ENCODE measurements around the gene RPL27A.

The RPL27A gene

DNA sequence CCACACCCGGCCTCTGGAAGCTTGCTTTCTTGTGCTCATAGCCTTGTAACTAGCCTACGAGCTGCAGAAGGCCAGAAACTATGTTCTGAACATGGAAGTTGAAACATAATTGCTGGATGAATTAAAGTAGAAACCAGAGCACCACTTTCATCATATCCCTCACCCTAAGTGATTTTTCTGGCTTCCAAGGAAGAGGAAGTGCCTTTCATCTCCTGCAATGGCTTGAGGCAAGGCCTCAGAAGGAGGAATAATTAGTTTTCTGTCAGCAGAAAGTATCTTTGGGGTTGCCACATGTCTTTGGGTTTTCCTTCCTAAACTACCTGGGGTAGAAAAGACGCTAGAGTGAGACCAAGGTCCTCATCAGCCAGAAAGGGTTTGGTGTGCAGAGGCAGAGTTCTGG lies 14.5 kb downstream of the RPL27A start:
- TF ChIP-seq ZNF501 (tag by site-specific recombination; IDR thresholded peaks at IDR 0.05) (no peak), ZNF529 (tag by site-specific recombination; IDR thresholded peaks at IDR 0.05; ENCODE audit: insufficient replicate concordance) (no peak), ZNF548 (tag by site-specific recombination; IDR thresholded peaks at IDR 0.05) (no peak), ZFP69B (tag by site-specific recombination; IDR thresholded peaks at IDR 0.05) (no peak), ZFP37 (tag by site-specific recombination; IDR thresholded peaks at IDR 0.05) (no peak), GFI1B (tag by site-specific recombination; IDR thresholded peaks at IDR 0.05) (no peak), ZNF792 (tag by site-specific recombination; IDR thresholded peaks at IDR 0.05) (no peak), ZNF530 (tag by site-specific recombination; IDR thresholded peaks at IDR 0.05; ENCODE audit: low read depth) (no peak), HOXA7 (CRISPR knock-in tag; IDR thresholded peaks at IDR 0.05; ENCODE audit: borderline replicate concordance) (no peak), ZNF391 (tag by site-specific recombination; IDR thresholded peaks at IDR 0.05; ENCODE audit: borderline replicate concordance, low read depth) (no peak), SP7 (tag by site-specific recombination; IDR thresholded peaks at IDR 0.05) (no peak), ZFP41 (tag by site-specific recombination; IDR thresholded peaks at IDR 0.05; ENCODE audit: borderline replicate concordance) (no peak), HOXC10 (CRISPR knock-in tag; IDR thresholded peaks at IDR 0.05) (no peak), ZBTB17 (tag by site-specific recombination; IDR thresholded peaks at IDR 0.05) (no peak), ZBTB7A (tag by site-specific recombination; IDR thresholded peaks at IDR 0.05; ENCODE audit: low read depth) (no peak)
- TF ChIP-seq, protein P1, sequence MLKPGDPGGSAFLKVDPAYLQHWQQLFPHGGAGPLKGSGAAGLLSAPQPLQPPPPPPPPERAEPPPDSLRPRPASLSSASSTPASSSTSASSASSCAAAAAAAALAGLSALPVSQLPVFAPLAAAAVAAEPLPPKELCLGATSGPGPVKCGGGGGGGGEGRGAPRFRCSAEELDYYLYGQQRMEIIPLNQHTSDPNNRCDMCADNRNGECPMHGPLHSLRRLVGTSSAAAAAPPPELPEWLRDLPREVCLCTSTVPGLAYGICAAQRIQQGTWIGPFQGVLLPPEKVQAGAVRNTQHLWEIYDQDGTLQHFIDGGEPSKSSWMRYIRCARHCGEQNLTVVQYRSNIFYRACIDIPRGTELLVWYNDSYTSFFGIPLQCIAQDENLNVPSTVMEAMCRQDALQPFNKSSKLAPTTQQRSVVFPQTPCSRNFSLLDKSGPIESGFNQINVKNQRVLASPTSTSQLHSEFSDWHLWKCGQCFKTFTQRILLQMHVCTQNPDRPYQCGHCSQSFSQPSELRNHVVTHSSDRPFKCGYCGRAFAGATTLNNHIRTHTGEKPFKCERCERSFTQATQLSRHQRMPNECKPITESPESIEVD (tag by site-specific recombination; IDR thresholded peaks at IDR 0.05): no peak
- Histone ChIP-seq H3K9me3 (ENCODE audit: control insufficient read depth, insufficient read depth, low read depth, low read length) (no peaks in the 10 kb centered on the region), H3K4me3 (ENCODE audit: low read depth, low read length) (no peak overlapping the region), H3K4me1 (ENCODE audit: control insufficient read depth, insufficient read depth, low read length) (no peaks in the 10 kb centered on the region), H3K27ac (ENCODE audit: extremely low read depth, low read depth, low read length) (no peak overlapping the region), H3K36me3 (ENCODE audit: control insufficient read depth in 2 of 2, insufficient read depth in 1 of 2, low read length in 2 of 2) (peaks cover 0 to 66% of the 10 kb centered on the region in 2 experiments; a peak in 2 of 3 replicates)
- POLR2A ChIA-PET: interaction anchor here (1.5 kb wide), 1 partner anchor 8 kb away, joined by 3 read pairs; no protein-coding TSS in a partner anchor
- CTCF ChIA-PET: no interaction called here

DNA sequence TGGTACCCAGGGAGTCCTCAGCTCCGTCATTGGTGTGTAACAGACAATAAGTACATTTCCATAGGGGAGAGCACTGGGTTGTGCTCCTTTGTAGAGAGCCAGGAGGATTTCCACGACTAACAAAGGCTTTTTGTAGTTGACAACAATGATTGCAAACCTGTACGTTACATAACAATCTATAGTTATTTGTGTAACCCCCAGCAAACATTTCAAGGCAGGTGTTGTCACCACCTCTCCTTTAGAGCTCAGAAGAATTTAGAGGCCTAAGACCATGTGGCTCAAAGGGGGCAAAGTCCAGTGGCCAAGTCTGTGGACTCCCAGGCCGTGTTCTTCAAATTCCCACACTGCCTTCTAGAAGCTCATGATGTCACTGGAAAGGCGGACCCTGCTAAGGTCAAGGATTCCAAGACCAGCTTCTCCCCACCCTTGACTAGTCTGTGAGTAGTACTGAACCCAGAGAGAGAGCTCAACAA lies 15.8 kb downstream of the RPL27A start:
- Histone ChIP-seq H3K4me1 (ENCODE audit: control insufficient read depth, insufficient read depth, low read length) (no peaks in the 10 kb centered on the region), H3K36me3 (ENCODE audit: control insufficient read depth in 2 of 2, insufficient read depth in 1 of 2, low read length in 2 of 2) (peaks cover 0 to 57% of the 10 kb centered on the region in 2 experiments; a peak in 1 of 3 replicates), H3K27ac (ENCODE audit: extremely low read depth, low read depth, low read length) (no peak overlapping the region), H3K9me3 (ENCODE audit: control insufficient read depth, insufficient read depth, low read depth, low read length) (no peaks in the 10 kb centered on the region), H3K4me3 (ENCODE audit: low read depth, low read length) (no peak overlapping the region)
- TF ChIP-seq ZBTB17 (tag by site-specific recombination; IDR thresholded peaks at IDR 0.05) (no peak), ZNF785 (tag by site-specific recombination; IDR thresholded peaks at IDR 0.05) (no peak), ZNF76 (tag by site-specific recombination; IDR thresholded peaks at IDR 0.05; ENCODE audit: borderline replicate concordance, low read depth) (no peak)
- ChIA-PET CTCF (no interaction called here), POLR2A (interaction anchor here (1.2 kb wide), 1 partner anchor 10 kb away, joined by 3 read pairs; no protein-coding TSS in a partner anchor)

DNA sequence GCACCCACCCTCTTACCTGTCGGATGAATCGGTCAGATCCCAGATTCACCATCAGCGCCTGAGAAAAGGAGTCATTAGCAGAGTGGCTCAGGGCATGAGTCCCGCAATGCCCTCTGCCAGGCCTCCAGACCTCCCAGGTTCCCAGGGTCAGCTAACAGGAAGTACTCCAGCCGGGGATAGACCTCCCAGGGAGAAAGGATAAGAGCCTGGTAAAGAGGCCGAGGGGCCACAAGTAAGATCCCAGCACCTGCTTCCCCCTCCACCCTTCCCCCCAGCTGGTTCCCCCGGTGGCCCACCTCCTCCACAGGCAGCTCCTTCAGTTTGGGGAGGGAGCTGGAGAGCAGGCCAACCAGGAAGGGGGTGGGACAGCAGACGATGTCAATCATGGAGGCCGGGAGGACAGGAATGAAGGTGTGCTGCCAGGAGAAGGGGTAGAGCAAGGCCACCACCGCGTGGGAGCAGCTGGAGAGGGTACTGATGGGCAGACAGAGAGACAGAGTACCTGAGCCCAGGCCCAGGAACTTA lies 16.4 kb downstream of the RPL27A start:
- H3K27ac ChIP-seq (ENCODE audit: extremely low read depth, low read depth, low read length): no peak overlapping the region
- peaks cover 0 to 52% of the 10 kb centered on the region in 2 experiments; a peak in 1 of 3 replicates for H3K36me3 ChIP-seq (ENCODE audit: control insufficient read depth in 2 of 2, insufficient read depth in 1 of 2, low read length in 2 of 2)
- H3K4me1 ChIP-seq (ENCODE audit: control insufficient read depth, insufficient read depth, low read length): no peaks in the 10 kb centered on the region
- no peak overlapping the region for H3K4me3 ChIP-seq (ENCODE audit: low read depth, low read length)
- no peaks in the 10 kb centered on the region for H3K9me3 ChIP-seq (ENCODE audit: control insufficient read depth, insufficient read depth, low read depth, low read length)
- POLR2A ChIA-PET: interaction anchor here (1.2 kb wide), 1 partner anchor 10 kb away, joined by 3 read pairs; no protein-coding TSS in a partner anchor
- TF ChIP-seq ZNF394 (tag by site-specific recombination; IDR thresholded peaks at IDR 0.05; ENCODE audit: borderline replicate concordance) (no peak), GLIS1 (tag by site-specific recombination; IDR thresholded peaks at IDR 0.05) (peak; percentile 44; the same call in 1 of the 2 replicates), ZXDB (tag by site-specific recombination; IDR thresholded peaks at IDR 0.05) (no peak)
- TF ChIP-seq, protein P2, sequence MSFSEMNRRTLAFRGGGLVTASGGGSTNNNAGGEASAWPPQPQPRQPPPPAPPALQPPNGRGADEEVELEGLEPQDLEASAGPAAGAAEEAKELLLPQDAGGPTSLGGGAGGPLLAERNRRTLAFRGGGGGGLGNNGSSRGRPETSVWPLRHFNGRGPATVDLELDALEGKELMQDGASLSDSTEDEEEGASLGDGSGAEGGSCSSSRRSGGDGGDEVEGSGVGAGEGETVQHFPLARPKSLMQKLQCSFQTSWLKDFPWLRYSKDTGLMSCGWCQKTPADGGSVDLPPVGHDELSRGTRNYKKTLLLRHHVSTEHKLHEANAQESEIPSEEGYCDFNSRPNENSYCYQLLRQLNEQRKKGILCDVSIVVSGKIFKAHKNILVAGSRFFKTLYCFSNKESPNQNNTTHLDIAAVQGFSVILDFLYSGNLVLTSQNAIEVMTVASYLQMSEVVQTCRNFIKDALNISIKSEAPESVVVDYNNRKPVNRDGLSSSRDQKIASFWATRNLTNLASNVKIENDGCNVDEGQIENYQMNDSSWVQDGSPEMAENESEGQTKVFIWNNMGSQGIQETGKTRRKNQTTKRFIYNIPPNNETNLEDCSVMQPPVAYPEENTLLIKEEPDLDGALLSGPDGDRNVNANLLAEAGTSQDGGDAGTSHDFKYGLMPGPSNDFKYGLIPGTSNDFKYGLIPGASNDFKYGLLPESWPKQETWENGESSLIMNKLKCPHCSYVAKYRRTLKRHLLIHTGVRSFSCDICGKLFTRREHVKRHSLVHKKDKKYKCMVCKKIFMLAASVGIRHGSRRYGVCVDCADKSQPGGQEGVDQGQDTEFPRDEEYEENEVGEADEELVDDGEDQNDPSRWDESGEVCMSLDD (tag by site-specific recombination; IDR thresholded peaks at IDR 0.05): no peak
- CTCF ChIA-PET: no interaction called here
